RWPE2 (cell line): ENCODE data around the gene PNKP.

ENCODE experiments used
- ATAC-seq: fragments of 200-7000 bp; cut with Tn5 transposase; 3 replicates; pipeline ENCODE4 v1.9.1; 2021; ENCODE audit warnings: low read depth
- DNase-seq: peaks from one replicate; pipeline ENCODE4 v3.0.0-alpha.2; 2020; ENCODE audit warnings: low spot score
- H3K27ac ChIP-seq: fragments of 450-650 bp; 2 replicates; pipeline ENCODE4 v1.5.1; 2017; ENCODE audit warnings: mild to moderate bottlenecking; ENCODE audit not compliant: poor library complexity, severe bottlenecking
- H3K27me3 ChIP-seq: fragments of 250-450 bp; sonication (Bioruptor Pico); 2 replicates; pipeline ENCODE4 v1.5.1; 2021; ENCODE audit warnings: mild to moderate bottlenecking, moderate library complexity; ENCODE audit not compliant: insufficient read depth, poor library complexity, severe bottlenecking
- H3K36me3 ChIP-seq: fragments of 250-450 bp; sonication (Bioruptor Pico); 2 replicates; pipeline ENCODE4 v1.5.1; 2020; ENCODE audit warnings: low read depth, mild to moderate bottlenecking, moderate library complexity
- H3K4me1 ChIP-seq: fragments of 250-450 bp; sonication (Bioruptor Pico); 2 replicates; pipeline ENCODE4 v1.5.1; 2021; ENCODE audit warnings: mild to moderate bottlenecking, moderate library complexity; ENCODE audit not compliant: insufficient read depth, poor library complexity, severe bottlenecking
- H3K4me3 ChIP-seq: fragments of 250-450 bp; sonication (Bioruptor Pico); 2 replicates; pipeline ENCODE4 v1.5.1; 2021; ENCODE audit warnings: mild to moderate bottlenecking, moderate library complexity; ENCODE audit not compliant: severe bottlenecking
- H3K9me3 ChIP-seq: fragments of 250-450 bp; sonication (Bioruptor Pico); 2 replicates; pipeline ENCODE4 v1.5.1; 2021; ENCODE audit warnings: mild to moderate bottlenecking, moderate library complexity; ENCODE audit not compliant: severe bottlenecking
- CTCF ChIP-seq: fragments of 450-650 bp; IDR thresholded peaks from one replicate; pipeline ENCODE4 v1.5.1; 2017; ENCODE audit warnings: mild to moderate bottlenecking, moderate library complexity; ENCODE audit not compliant: poor library complexity, severe bottlenecking

Gene PNKP

GRCh38 chr19:49857061-49857837, 10.1 kb downstream of the PNKP start:
- DNase-seq (no peak), ATAC-seq (peak; percentile 1; the same call in 1 of the 3 replicates)
- H3K27me3 ChIP-seq: no peaks in the 10 kb centered on the region
- no peak for TF ChIP-seq CTCF
- H3K9me3 ChIP-seq: no peaks in the 10 kb centered on the region
- H3K27ac ChIP-seq: no peak overlapping the region
- H3K4me1 ChIP-seq: peaks cover 7% of the 10 kb centered on the region
- peaks cover 64% of the 10 kb centered on the region for H3K36me3 ChIP-seq
- H3K4me3 ChIP-seq: no peak overlapping the region

DNA sequence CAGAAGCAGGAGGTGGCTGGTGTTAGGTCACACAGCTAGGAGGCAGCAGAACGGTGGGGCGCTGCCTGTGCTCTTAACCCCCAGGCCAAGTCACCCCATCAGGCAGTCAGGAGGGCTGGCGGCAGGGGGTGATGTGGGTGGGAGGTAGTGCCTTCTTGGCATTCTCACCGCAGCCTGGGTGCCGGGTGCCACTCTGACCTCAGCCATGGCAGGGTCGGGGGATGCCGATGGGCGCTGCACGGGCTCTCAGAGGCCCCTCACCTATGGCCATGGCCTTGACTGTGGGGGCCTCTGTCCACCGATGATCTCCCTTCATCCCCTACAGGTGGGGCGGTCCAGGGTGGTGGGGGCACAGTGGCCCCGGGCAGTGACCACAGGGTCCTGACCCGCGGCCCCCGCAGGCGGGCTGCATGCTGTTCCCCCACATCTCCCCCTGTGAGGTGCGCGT, 10.8 kb downstream of the PNKP start:
- Histone ChIP-seq H3K36me3 (peaks cover 60% of the 10 kb centered on the region), H3K27ac (no peak overlapping the region), H3K4me1 (peaks cover 9% of the 10 kb centered on the region), H3K9me3 (no peaks in the 10 kb centered on the region), H3K27me3 (no peaks in the 10 kb centered on the region), H3K4me3 (no peak overlapping the region)
- no peak for TF ChIP-seq CTCF
- no peak for DNase-seq
- no peak for ATAC-seq

GRCh38 chr19:49855676-49856573, 11.5 kb downstream of the PNKP start:
- TF ChIP-seq CTCF: no peak
- ATAC-seq (peak; percentile 8), DNase-seq (no peak)
- no peak overlapping the region for H3K27ac ChIP-seq
- H3K9me3 ChIP-seq: no peaks in the 10 kb centered on the region
- H3K36me3 ChIP-seq: peaks cover 56% of the 10 kb centered on the region
- no peak overlapping the region for H3K4me3 ChIP-seq
- H3K27me3 ChIP-seq: no peaks in the 10 kb centered on the region
- peaks cover 9% of the 10 kb centered on the region for H3K4me1 ChIP-seq

DNA sequence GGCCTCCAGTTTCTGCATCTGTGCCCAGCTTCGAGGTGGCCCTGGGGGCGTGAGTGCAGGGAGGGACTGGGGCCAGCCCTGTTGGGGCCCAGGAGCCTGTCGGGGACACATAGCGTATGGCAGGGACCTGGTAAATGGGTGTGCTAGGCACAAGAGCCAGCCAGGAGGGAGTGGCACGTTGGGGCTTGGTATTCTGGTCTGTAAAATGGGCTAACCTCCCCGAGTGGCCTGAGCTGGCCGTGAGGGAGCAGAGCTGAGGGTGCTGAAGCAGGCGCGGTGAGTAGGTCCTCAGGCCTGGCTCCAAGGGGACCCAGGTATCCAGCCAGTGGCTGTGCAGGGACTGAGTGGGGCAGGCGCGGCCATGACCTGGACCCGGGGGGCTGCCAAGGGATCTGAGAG, 12.1 kb downstream of the PNKP start:
- no peak overlapping the region for H3K4me3 ChIP-seq
- H3K27me3 ChIP-seq: no peaks in the 10 kb centered on the region
- no peak overlapping the region for H3K27ac ChIP-seq
- no peak for TF ChIP-seq CTCF
- peaks cover 50% of the 10 kb centered on the region for H3K36me3 ChIP-seq
- peaks cover 9% of the 10 kb centered on the region for H3K4me1 ChIP-seq
- no peak for DNase-seq
- ATAC-seq: no peak
- H3K9me3 ChIP-seq: no peaks in the 10 kb centered on the region
